GM19240 (cell line): ENCODE results near the gene ZFHX3.

ENCODE experiments used
- DNase-seq: peaks from one replicate; pipeline ENCODE4 v3.0.0; 2011; ENCODE audit warnings: low spot score; ENCODE audit not compliant: insufficient read length

The ZFHX3 gene

DNA sequence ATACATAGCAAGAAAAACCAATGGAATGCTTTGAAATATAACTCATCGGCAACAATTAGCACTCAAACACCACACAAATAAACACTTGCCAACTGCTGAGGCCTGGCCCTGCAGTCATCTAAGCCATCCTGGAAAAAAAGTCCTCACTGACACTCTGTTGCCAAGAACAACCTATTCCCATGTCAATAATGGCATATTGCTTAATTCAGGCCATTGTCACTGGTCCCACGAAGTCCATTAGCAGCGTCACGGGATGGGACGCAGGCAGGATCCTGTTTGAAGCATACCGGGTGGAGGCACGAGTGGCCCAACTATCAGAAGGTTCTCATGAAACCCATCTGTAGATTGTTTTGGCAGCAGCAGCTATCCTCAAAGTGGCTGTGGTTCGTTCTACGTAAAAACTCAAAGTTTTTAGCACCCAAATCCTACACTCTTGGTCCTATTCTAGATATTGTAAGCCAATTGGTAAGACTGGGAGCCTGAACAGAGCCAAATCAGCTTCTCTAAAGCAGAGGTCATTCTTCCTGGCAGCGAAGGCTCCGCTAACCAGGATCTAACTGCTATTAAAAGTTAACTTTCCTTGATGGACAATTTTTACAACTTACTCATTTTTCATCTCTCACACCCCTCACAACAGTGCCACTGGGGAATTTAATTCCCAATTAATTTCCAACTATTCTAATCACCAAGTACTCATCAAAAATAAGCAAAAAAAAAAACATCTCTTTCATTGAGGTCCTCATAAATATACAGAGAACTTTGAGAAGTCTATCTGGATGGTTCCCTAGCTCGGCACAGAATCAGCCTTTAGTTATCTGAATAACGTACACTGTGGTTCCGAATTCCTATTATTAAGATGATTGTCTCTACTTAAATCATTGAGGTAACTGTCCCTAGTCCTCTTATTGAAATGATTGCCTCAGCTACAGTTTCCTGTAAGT is 91.5 kb downstream of the ZFHX3 start:
- no peak for DNase-seq

DNA sequence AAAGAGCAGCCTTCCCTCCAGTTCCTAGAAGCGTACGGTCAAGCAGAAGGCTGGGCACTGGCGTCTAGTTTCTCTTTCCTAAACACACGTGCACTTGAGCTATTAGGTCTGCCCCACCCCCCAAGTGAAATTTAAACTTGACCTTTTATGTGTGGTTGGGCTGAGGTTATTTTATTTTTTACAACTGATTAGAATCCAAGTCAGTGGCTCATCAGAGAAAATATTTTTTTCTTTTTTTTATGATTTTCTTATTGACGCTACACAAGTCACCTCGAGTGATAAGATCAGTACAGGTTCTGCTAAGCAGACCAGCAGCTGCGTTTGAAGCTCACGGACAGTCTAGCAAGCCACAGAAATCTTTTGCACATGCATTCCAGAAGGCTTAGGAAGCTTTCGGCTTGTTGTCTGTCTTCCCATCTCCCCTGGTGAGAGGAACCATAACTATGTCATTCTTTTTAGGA is 95.1 kb downstream of the ZFHX3 start:
- no peak for DNase-seq

DNA sequence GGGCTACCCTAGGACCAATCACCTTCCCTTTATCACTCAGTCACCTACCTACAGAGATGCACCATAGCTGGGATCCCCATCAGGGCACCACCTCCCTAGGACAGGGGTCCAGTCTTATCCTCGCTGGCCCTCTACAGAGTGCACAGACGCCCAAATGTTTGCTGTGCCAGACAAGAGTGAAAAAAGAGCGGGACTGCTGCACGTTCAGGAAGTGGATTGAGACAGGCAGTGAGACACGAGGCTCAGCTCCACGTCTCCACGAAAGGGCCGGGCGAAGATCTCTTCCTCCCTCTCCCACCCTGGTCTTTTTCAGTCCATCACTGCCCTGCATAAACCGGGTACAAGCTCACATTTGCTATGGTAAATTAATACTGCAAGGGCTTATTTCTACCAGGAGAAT is 95.5 kb downstream of the ZFHX3 start:
- no peak for DNase-seq

DNA sequence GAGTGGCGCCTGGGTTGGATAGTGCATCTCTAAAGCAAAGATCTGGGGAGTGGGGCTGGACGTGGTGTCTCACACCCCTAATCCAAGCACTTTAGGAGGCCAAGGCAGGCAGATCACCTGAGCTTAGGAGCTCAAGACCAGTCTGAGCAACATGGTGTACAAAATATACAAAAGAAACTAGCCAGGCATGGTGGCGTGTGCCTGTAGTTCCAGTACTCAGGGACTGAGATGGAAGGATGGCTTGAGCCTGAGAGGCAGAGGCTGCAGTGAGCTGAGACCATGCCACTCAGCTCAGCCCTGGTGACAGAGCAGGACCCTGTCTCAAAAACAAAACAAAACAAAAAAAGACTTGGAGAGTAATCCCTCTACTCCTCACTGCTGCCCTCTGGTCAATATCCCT is 96.0 kb downstream of the ZFHX3 start:
- DNase-seq: no peak

DNA sequence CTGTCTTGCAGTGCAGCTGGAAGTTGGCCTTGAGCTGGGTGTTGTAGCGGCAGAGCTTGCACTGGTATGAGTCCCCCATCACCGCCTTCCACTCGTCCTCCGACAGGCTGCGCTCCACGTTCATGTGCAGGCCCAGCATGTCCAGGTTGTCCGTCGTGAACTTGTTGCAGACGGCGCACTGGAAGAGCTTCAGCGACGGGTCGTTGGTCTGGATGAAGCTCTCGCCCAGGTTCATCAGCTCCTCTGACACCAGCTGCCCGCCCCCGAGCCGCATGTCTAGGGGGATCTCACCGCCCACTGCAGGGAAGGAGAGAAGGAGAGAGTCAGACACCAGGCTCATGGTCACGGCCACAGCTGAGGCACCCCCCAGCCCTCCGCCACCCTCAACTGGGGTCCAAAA is 97.3 kb downstream of the ZFHX3 start:
- DNase-seq: no peak

DNA sequence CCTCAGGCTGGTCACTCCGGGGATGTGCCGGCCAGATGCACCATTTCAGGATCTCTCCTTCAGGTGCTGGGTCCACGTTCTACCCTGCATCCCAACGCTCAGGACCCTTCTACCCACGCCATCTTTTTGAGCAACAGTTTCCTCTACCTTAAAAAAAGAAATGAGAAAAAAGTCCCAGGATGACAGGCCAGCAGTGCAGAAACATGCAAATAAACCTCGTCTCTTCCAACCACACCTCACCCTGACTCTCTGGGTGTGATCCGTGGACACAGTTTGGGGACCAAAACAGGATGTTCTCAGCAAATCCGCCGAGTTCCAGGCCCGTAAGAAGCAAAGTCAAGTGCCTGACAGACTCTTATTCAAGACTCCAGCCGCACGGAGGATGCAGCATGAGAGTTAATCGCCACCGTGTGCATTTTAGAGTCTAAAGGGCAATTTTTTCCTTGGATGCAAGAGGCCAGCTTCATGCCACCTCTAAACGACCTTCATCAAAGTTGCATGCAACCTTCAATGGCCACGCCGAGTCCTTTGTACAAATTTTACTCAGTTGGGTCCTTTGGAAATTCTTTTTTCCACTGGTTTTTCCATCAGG is 99.6 kb downstream of the ZFHX3 start:
- no peak for DNase-seq

DNA sequence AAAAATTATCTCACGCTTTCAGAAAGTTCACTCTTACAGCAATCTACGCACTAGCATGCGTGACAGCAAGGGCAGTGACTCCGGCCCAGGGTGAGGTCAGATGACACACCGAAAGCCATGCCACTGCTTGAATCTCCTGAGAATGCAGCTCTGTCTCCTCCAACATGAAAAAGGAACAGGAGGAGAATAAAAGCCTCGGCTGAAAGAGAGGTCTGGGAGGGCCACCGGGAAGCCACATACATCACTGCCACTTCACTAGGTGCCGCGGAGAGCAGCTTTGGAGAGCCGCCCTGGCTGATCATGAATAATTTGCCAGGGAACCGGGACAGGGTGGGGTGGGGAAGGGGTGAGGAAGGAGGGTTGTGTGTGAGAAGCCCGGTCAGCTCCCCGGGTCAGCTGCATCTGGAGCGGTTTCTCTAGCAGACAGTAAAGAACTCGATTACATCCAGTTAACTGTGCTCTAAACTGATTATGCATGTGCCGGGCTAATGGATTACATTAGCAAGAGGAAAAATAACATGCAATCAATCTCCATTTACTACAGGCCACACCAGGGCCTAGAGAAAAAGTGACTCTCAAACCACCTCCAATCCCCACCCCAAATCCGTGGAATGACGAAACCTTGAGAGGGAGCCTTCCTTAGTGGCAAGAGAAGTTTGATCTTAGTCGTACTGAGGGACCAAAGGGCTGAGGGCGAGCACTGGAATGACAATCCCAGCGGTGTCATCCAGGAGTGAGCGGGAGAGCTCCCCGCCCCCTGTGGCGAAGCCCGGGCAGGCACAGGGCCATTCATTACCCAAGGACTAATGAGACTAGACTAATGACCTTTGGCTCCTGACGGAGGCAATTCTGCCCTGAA is 100.3 kb downstream of the ZFHX3 start:
- DNase-seq: no peak

DNA sequence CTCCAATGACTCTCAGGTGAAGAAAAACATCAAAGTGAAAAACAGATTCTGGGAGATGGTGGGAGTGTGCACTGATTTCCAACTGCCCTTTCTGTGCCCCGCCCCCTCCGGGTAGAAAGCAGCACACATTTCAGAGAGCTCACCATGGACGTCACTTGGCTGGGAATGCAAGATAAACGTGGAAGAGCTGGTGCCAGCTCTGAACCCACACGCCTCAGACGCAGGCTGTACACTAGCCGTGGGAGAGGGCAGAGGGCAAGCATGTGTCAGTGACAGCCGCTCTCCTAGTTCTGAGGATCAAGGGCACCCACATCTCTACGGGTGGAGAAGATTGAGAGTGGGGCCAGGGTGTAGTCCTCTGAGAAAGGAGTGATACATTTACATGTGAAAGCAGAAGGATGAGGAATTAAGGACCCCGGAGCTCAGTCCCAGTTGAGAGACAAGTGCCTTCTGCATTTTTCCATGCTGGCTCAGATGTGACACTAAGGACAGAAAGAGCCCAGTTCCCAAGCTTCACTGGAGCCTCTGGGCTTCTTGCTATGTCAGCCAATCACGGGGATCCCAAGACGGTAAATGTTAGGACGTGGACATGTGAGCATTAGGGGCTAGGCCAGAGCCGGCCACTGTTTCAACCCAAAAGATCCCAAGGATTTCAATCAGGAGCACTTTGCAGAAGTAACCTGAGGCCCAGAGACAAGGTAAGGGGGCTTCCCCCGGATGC is 101.3 kb downstream of the ZFHX3 start:
- DNase-seq: no peak

DNA sequence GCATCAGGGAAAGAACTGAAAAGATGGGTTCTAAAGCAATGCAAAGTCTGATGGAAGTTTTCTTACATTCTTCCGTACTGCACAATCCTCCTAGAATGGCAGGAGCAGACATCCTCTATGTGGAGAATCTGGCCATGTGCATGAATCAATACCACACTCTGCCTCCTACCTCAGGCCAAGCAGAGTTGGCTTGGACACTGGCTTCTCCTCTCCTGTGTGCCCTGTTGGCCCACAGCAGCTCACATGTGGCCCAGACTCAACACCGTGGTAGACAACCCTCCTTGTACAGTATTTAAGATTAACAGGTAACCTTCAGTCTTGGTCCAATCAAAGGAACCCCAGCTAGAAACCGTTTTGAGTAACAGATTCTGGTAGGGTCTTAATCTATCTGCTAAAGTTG is 101.9 kb downstream of the ZFHX3 start:
- no peak for DNase-seq

DNA sequence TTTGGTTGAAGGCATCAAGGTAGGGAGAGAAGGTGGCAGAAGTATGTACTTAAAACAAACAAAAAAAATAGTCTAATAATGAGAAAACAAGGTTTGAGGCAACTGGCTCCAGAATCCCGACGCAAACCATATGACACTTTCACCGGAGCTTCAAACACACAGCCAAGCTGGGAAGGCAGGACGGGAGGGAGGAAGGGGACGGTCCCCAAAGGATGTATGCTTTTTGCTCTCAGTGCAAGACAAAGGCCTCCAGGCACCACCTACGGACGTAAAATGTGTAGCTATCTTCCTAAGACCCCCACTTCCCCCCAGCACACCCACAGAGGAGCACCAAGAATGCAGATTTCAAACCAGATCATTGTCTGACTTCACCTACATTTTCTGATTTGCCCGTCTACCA is 102.3 kb downstream of the ZFHX3 start:
- DNase-seq: no peak

DNA sequence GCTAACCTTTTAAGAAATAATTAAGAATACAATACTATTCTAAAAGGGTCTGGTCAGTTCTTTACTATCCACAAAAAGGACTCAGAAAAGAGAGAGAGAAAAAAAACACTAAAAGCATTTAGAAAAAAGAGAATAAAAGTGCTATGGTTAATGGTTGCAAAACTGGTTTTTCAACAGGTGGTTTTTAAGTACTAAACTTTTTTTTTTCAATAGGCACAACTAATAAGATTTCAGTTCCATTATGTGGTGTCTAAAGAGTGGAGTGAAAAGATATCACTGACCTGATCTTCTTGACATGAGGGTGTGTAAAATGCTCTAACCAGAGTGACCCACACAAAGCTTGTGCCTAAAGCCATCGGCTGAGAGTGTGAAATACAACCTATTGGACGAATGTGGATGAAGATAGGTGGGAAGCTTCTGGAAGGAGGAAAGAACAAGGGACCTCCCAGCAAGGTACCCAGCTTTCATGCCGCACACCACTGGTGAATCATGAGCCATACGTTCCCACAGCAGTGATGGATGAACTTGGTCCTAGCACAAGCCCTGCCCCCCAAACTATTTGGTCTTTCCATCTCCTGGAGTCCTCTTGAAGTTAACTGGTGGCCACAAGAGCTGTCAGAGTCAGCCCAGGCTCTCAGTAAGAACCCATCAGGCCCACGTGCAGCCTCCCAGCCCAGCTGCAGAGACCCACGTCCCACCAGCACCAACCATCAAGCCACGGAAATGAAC is 103.0 kb downstream of the ZFHX3 start:
- DNase-seq: no peak

DNA sequence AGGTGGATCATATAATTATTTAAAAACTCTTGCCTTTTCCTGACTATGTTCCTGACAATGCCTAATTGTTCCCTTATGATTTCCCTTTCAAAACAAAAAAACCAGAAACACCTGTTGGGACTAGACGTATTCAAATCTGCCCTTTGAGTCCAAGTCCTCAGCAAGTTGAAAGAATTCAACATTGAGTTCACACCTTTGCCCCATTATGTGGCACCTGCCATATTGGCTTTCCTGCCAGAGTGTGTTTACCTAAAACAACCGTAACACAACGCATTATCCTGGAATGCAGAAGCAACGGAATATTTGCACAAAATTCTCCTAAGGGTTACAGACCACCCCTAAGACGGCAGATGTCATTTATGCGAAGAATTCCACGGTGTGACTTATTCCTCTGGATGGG is 105.9 kb downstream of the ZFHX3 start:
- DNase-seq: no peak

DNA sequence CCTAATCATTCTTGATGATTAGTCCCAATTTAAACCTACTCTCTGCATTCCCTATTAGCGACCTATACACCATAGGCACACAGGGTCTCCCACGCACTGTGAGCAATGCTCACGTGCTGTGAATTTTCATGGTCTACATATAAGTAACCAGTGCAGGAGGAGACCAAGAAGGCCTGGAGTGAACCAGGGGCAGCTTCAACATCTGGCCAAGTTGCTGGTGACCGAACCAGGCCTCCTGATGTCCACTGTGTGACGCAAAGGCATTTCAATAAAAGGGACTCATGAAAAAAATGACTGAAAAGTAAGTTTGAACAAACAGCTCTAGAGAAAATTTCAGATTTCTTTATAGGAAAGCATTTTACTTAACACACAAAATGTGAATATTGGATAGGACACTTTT is 107.0 kb downstream of the ZFHX3 start:
- DNase-seq: no peak

DNA sequence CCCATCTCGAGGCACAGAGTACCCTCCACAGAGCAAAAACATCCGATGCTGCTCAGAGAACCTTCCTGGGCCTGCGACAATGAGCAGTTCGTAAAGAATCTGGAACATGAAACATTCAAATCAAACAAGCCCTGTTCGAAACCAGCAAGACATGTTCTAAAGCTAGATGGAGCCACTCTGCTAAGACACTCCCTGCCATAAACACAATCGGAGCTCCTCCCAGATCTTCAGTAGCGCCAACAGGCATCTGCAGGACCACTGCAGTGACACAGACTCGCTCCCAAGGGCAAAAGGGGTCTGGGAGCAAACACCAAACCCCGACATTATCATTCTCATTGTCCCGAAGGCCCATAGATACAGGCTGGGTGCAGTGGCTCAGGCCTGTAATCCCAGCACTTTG is 108.7 kb downstream of the ZFHX3 start:
- DNase-seq: no peak

DNA sequence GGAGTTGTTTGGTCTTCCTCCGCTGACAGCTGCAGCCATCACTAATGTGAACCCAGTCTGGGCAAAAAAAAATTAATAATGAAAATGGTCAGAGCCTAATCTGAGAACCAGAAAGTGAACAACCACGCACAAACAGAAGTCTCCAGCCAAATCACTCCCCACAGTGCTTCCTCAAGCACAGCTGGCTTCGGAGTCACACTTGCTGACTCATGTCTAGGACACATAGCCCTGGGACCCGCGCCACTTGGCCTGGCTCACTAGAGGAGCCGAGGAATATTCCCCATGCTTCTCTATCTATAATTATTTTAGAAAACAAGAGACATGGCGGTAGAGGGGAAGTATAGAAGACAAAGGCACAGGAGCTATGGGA is 109.1 kb downstream of the ZFHX3 start:
- DNase-seq: no peak

DNA sequence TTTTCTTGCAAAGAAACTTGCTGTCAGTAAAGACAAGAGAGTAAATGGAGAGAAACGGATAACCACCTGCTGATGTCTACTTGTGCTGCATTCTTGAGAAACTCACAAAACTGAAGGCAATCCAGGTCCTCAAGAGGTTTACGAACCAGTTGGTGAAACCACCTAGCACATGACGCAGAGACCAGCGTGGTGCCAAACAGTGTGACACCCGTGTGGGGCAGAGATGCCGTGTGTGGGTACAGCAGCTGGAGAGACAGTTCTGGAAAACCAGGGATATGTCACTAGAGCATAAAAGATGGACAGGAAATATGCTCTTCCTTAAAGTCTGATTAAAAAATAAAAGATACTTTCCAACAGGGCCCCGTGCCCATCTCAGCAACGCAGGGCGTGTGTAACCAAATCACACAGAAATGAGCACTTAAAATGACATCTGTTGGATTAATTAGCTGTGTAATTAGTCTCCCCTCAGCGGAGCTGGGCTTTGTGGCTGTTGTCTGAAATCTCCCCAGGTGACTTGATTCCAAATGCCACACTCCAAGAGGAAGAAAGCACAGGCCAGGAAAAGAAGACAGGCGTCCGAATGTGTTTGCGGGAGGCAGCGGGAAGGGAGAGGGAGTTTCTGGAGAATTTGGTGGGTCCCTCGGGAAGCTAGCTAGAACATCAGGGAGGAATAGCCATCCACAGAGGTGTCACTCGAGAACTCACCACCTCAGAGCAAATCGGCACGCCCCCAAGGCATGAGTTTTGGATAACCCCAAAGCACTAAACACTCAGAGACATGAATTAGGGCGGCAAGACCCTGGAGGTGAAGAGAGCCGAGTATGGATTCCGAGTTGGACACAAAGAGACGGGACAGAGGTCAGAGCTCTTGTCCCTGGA is 109.8 kb downstream of the ZFHX3 start:
- no peak for DNase-seq

DNA sequence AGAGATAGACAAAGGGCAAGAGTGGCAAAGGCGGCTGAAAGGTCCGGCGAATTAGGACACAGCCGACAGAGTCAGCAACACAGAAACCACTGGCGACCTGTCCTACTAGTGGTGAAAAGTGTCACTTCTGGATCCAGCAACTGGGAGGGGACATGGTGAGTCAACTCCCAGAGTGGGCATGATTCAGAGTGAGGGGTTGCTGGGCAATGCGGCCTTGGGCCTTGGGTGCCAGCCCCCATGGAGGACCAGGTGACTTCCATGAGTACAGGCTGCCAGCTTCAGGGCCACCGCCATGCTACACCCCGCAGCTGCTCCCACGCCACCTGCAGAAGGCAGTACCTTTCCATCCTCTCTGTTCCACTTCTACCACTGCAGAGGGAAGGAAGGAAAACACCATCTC is 110.6 kb downstream of the ZFHX3 start:
- DNase-seq: no peak

DNA sequence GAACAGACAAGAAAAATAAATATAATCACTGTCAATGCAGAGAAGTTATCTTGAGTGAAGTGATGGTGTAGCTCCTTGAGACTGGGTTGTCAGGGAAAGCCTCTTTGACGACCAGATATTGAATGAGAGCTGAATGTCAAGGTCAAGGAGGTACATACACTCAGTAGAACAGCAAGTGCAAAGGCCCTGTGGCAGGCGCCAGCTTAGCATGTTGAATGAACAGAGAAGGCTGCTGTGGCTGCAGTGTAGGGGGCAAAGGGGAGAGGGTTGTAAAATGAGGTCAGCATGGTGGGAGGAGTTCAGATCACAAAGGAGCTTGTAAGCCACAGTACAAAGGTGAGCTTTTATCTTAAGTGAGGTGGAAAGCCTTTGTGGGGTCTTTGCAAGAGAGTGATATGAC is 111.5 kb downstream of the ZFHX3 start:
- no peak for DNase-seq

DNA sequence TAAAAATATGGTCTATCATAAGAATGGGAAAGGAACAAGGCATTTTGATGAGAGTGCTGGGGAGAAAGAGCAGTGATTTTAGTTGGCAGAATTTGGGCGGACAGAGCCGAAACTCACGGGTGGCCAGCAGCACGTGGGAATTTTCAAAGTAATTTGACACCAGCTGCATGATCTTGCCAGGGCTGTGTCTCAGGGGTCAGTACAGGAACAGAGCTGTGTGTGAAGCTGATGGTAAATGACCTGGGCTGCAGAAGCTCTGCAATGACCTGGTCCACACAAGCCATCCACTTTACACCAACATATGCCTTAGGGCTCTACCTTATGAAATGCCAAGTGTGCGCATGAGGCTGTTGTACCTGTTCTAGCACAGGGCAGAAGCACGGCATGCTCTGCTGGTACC is 112.0 kb downstream of the ZFHX3 start:
- no peak for DNase-seq
